ENCODE data around the gene ZNF331.

Gene ZNF331

GRCh38 chr19:53580871-53581835, 43.2 kb downstream of the ZNF331 start:
- H3K4me1 ChIP-seq (ENCODE audit: control insufficient read depth, low read depth, low read length) = peaks cover 2% of the 10 kb centered on the region
- H4K5ac ChIP-seq (ENCODE audit: low read length) = no peak overlapping the region
- H3K9ac ChIP-seq (ENCODE audit: low read length) = no peak overlapping the region
- H3K56ac ChIP-seq (ENCODE audit: low read length) = no peak overlapping the region
- H3K27me3 ChIP-seq (ENCODE audit: insufficient read depth, low read length, poor library complexity) = no peaks in the 10 kb centered on the region
- H4K8ac ChIP-seq (ENCODE audit: low read depth, low read length) = no peak overlapping the region
- H2AK5ac ChIP-seq (ENCODE audit: low read length) = no peak overlapping the region
- no peak overlapping the region for H3K4me2 ChIP-seq (ENCODE audit: low read length)
- H3K4me3 ChIP-seq (ENCODE audit: low read length) = no peak overlapping the region
- H3K23ac ChIP-seq (ENCODE audit: low read length) = no peak overlapping the region
- no peak overlapping the region for H2BK5ac ChIP-seq (ENCODE audit: low read length)
- no peak overlapping the region for H3K27ac ChIP-seq (ENCODE audit: low read depth, low read length)
- peaks cover 12% of the 10 kb centered on the region for H3K36me3 ChIP-seq (ENCODE audit: control insufficient read depth, insufficient read depth, low read length)
- no peak overlapping the region for H2BK120ac ChIP-seq (ENCODE audit: low read depth, low read length)
- peak; percentile 18 for DNase-seq
- H3K4ac ChIP-seq (ENCODE audit: low read depth, low read length) = no peak overlapping the region
- no peak overlapping the region for H3K18ac ChIP-seq (ENCODE audit: low read length)
- H3K79me2 ChIP-seq (ENCODE audit: control insufficient read depth, insufficient read depth, low read length) = no peaks in the 10 kb centered on the region
- WGBS (ENCODE audit: extremely low coverage, insufficient coverage, low lambda C conversion rate) = no CpG with 5 or more reads among the region's 17 CpGs
- no peaks in the 10 kb centered on the region for H3K79me1 ChIP-seq (ENCODE audit: low read length)
- H2BK15ac ChIP-seq (replicated peaks; ENCODE audit: low read depth) = no peak overlapping the region

- no peak overlapping the region for H2BK120ac ChIP-seq (ENCODE audit: low read depth, low read length)
- H2BK15ac ChIP-seq (replicated peaks; ENCODE audit: low read depth) = no peak overlapping the region
- no peak overlapping the region for H3K4ac ChIP-seq (ENCODE audit: low read depth, low read length)
- H3K27ac ChIP-seq (ENCODE audit: low read depth, low read length) = no peak overlapping the region
- no peak overlapping the region for H3K9ac ChIP-seq (ENCODE audit: low read length)
- H4K8ac ChIP-seq (ENCODE audit: low read depth, low read length) = no peak overlapping the region
- no peak overlapping the region for H3K4me3 ChIP-seq (ENCODE audit: low read length)
- no peak overlapping the region for H3K4me2 ChIP-seq (ENCODE audit: low read length)
- no peak overlapping the region for H3K23ac ChIP-seq (ENCODE audit: low read length)
- no peak overlapping the region for H3K18ac ChIP-seq (ENCODE audit: low read length)
- H3K79me2 ChIP-seq (ENCODE audit: control insufficient read depth, insufficient read depth, low read length) = no peaks in the 10 kb centered on the region
- DNase-seq = peak; percentile 70
- no peak overlapping the region for H3K56ac ChIP-seq (ENCODE audit: low read length)
- no peak overlapping the region for H2AK5ac ChIP-seq (ENCODE audit: low read length)
- H4K5ac ChIP-seq (ENCODE audit: low read length) = no peak overlapping the region
- H2BK5ac ChIP-seq (ENCODE audit: low read length) = no peak overlapping the region
- peaks cover 2% of the 10 kb centered on the region for H3K4me1 ChIP-seq (ENCODE audit: control insufficient read depth, low read depth, low read length)
- H3K27me3 ChIP-seq (ENCODE audit: insufficient read depth, low read length, poor library complexity) = no peaks in the 10 kb centered on the region
- WGBS (ENCODE audit: extremely low coverage, insufficient coverage, low lambda C conversion rate) = no CpG with 5 or more reads among the region's 6 CpGs
- H3K79me1 ChIP-seq (ENCODE audit: low read length) = no peaks in the 10 kb centered on the region
- peaks cover 9% of the 10 kb centered on the region for H3K36me3 ChIP-seq (ENCODE audit: control insufficient read depth, insufficient read depth, low read length)
Measured at GRCh38 chr19:53581871-53582279, 43.9 kb downstream of the ZNF331 start.

GRCh38 chr19:53583181-53583580, 45.2 kb downstream of the ZNF331 start:
- no peak overlapping the region for H3K27ac ChIP-seq (ENCODE audit: low read depth, low read length)
- H3K79me1 ChIP-seq (ENCODE audit: low read length) = no peaks in the 10 kb centered on the region
- no CpG with 5 or more reads among the region's 3 CpGs for WGBS (ENCODE audit: extremely low coverage, insufficient coverage, low lambda C conversion rate)

GRCh38 chr19:53586277-53586691, 48.3 kb downstream of the ZNF331 start:
- H4K5ac ChIP-seq (ENCODE audit: low read length) = no peak overlapping the region
- no CpG with 5 or more reads among the region's 6 CpGs for WGBS (ENCODE audit: extremely low coverage, insufficient coverage, low lambda C conversion rate)
- no peak overlapping the region for H2BK120ac ChIP-seq (ENCODE audit: low read depth, low read length)
- peaks cover 1% of the 10 kb centered on the region for H3K4me1 ChIP-seq (ENCODE audit: control insufficient read depth, low read depth, low read length)
- no peak overlapping the region for H3K4me2 ChIP-seq (ENCODE audit: low read length)
- no peak overlapping the region for H2BK15ac ChIP-seq (replicated peaks; ENCODE audit: low read depth)
- H3K4ac ChIP-seq (ENCODE audit: low read depth, low read length) = no peak overlapping the region
- no peak overlapping the region for H3K23ac ChIP-seq (ENCODE audit: low read length)
- H3K4me3 ChIP-seq (ENCODE audit: low read length) = no peak overlapping the region
- H3K36me3 ChIP-seq (ENCODE audit: control insufficient read depth, insufficient read depth, low read length) = no peaks in the 10 kb centered on the region
- no peaks in the 10 kb centered on the region for H3K79me2 ChIP-seq (ENCODE audit: control insufficient read depth, insufficient read depth, low read length)
- H3K27ac ChIP-seq (ENCODE audit: low read depth, low read length) = no peak overlapping the region
- no peak overlapping the region for H3K18ac ChIP-seq (ENCODE audit: low read length)
- H3K9ac ChIP-seq (ENCODE audit: low read length) = no peak overlapping the region
- no peak overlapping the region for H2AK5ac ChIP-seq (ENCODE audit: low read length)
- no peak overlapping the region for H3K56ac ChIP-seq (ENCODE audit: low read length)
- H4K8ac ChIP-seq (ENCODE audit: low read depth, low read length) = no peak overlapping the region
- no peak for DNase-seq
- H2BK5ac ChIP-seq (ENCODE audit: low read length) = no peak overlapping the region
- H3K79me1 ChIP-seq (ENCODE audit: low read length) = no peaks in the 10 kb centered on the region
- H3K27me3 ChIP-seq (ENCODE audit: insufficient read depth, low read length, poor library complexity) = no peaks in the 10 kb centered on the region

More at GRCh38 chr19:53583181-53583580, 45.2 kb downstream of the ZNF331 start:
- H3K23ac ChIP-seq (ENCODE audit: low read length) = no peak overlapping the region
- H3K4me3 ChIP-seq (ENCODE audit: low read length) = no peak overlapping the region
- H3K18ac ChIP-seq (ENCODE audit: low read length) = no peak overlapping the region
- no peak overlapping the region for H2AK5ac ChIP-seq (ENCODE audit: low read length)
- no peaks in the 10 kb centered on the region for H3K27me3 ChIP-seq (ENCODE audit: insufficient read depth, low read length, poor library complexity)
- H3K79me2 ChIP-seq (ENCODE audit: control insufficient read depth, insufficient read depth, low read length) = no peaks in the 10 kb centered on the region
- H2BK120ac ChIP-seq (ENCODE audit: low read depth, low read length) = no peak overlapping the region
- H3K4me1 ChIP-seq (ENCODE audit: control insufficient read depth, low read depth, low read length) = peaks cover 2% of the 10 kb centered on the region
- H4K5ac ChIP-seq (ENCODE audit: low read length) = no peak overlapping the region
- peaks cover 1% of the 10 kb centered on the region for H3K36me3 ChIP-seq (ENCODE audit: control insufficient read depth, insufficient read depth, low read length)
- no peak overlapping the region for H2BK5ac ChIP-seq (ENCODE audit: low read length)
- no peak overlapping the region for H3K4me2 ChIP-seq (ENCODE audit: low read length)
- no peak overlapping the region for H2BK15ac ChIP-seq (replicated peaks; ENCODE audit: low read depth)
- H3K4ac ChIP-seq (ENCODE audit: low read depth, low read length) = no peak overlapping the region
- H3K56ac ChIP-seq (ENCODE audit: low read length) = no peak overlapping the region
- no peak overlapping the region for H3K9ac ChIP-seq (ENCODE audit: low read length)
- H4K8ac ChIP-seq (ENCODE audit: low read depth, low read length) = no peak overlapping the region
- no peak for DNase-seq

- H3K4me3 ChIP-seq (ENCODE audit: low read length) = no peak overlapping the region
- H3K79me2 ChIP-seq (ENCODE audit: control insufficient read depth, insufficient read depth, low read length) = no peaks in the 10 kb centered on the region
- peak overlapping the region; percentile 82 for H2AK5ac ChIP-seq (ENCODE audit: low read length)
- no peaks in the 10 kb centered on the region for H3K36me3 ChIP-seq (ENCODE audit: control insufficient read depth, insufficient read depth, low read length)
- H4K5ac ChIP-seq (ENCODE audit: low read length) = peak overlapping the region; percentile 47
- peak overlapping the region; percentile 97 for H3K18ac ChIP-seq (ENCODE audit: low read length)
- H3K9ac ChIP-seq (ENCODE audit: low read length) = peak overlapping the region; percentile 74
- no peak overlapping the region for H2BK15ac ChIP-seq (replicated peaks; ENCODE audit: low read depth)
- H4K8ac ChIP-seq (ENCODE audit: low read depth, low read length) = no peak overlapping the region
- peak overlapping the region; percentile 99 for H2BK5ac ChIP-seq (ENCODE audit: low read length)
- H3K23ac ChIP-seq (ENCODE audit: low read length) = peak overlapping the region; percentile 56
- H3K4me1 ChIP-seq (ENCODE audit: control insufficient read depth, low read depth, low read length) = peaks cover 11% of the 10 kb centered on the region
- no peaks in the 10 kb centered on the region for H3K27me3 ChIP-seq (ENCODE audit: insufficient read depth, low read length, poor library complexity)
- H3K4ac ChIP-seq (ENCODE audit: low read depth, low read length) = peak overlapping the region; percentile 91
- no CpG with 5 or more reads among the region's 14 CpGs for WGBS (ENCODE audit: extremely low coverage, insufficient coverage, low lambda C conversion rate)
- no peak overlapping the region for H3K4me2 ChIP-seq (ENCODE audit: low read length)
- H3K79me1 ChIP-seq (ENCODE audit: low read length) = no peaks in the 10 kb centered on the region
- peak overlapping the region; percentile 100 for H3K27ac ChIP-seq (ENCODE audit: low read depth, low read length)
- H3K56ac ChIP-seq (ENCODE audit: low read length) = peak overlapping the region; percentile 93
- peak; percentile 87 for DNase-seq
- peak overlapping the region; percentile 48 for H2BK120ac ChIP-seq (ENCODE audit: low read depth, low read length)
Measured at GRCh38 chr19:53594811-53595509, 57.0 kb downstream of the ZNF331 start.

Measured in mesendoderm (in vitro differentiated cells).